DMS114 treated with DMSO at 0.1 percent for 48 hours (cell line): ENCODE results near the gene POLQ.
"Not testable (repeated sequence)": the region's sequence is repeated elsewhere in the genome, so short reads cannot be mapped to it uniquely, and the experiment has no call there.

ENCODE experiments used
- DNase-seq: peaks from one replicate; lab custom pipeline; 2025; ENCODE audit not compliant: unreplicated experiment; lab: John Stamatoyannopoulos, UW

Gene POLQ

DNA sequence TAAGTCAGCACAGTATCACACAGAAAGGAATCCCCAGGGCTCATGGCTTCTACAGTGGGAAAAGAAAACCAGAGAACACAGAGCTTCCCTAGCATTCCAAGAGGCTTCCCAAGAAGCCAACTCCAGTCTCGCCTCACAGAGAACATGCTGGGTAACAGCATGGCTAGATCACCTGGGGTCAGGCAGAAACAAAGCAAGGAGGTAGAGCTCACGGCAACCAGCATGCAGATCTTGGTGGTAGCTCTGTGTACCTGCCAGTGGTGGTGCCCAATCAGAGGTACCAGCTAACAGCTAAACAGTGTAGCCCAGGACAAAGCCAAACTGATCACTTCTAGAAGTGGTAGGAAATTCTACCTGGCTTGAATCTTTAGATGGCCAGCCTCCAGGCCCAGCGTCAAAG lies 31.3 kb downstream of the POLQ start:
- no peak for DNase-seq

GRCh38 chr3:121508389-121508788 lies 37.4 kb downstream of the POLQ start:
- DNase-seq: no peak

DNA sequence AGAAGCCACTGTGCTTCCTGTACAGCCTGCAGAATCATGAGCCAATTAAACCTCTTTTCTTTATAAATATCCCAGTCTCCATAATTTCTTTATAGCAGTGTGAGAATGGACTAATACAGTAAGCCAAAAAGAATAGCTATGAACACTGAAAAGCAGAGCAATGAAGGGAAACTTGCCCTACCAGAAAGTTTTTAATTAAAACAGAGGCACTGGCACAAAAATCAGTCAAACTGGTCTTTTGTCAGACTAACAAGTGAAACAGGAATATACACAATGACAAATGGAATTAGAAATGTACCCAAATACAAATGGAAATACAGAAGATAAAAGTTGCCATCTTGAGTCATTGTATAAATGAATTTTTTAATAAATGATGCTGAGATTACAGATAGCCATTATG lies 40.5 kb downstream of the POLQ start:
- DNase-seq: no peak

DNA sequence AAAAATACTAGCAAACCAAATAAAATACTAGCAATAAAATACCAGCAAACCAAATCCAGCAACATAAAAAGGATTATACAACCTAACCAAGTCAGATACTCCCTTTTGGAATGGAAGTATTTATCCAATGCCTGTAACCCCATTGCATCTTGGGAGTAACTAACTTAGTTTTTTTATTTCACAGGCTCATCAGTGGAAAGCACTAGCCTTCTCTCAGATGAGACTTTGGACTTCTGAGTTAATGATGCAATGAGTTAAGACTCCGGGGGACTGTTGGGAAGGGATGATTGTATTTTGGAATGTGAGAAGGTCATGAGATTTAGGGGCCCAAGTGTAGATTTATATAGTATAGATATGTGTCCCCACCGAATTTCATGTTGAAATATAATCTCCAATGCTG lies 41.2 kb downstream of the POLQ start:
- DNase-seq: no peak

DNA sequence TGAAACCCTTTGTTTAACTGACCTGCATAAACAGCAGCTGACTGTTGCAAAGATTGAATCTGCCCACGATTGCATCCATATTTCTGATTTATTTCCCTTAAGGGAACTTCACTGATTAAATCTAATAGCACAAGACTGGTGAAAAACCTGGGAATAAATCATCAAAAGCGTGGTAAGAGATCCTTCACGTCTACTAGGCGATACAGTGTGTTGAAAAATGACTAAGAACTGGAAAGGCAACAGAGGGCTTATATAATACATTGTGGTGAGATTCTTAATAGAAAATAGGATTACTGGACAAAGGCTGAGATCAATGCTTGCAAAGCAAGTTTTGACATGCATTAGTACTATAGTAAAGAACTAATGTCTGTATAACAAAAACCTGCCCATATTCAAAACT lies 49.0 kb downstream of the POLQ start:
- DNase-seq: no peak

DNA sequence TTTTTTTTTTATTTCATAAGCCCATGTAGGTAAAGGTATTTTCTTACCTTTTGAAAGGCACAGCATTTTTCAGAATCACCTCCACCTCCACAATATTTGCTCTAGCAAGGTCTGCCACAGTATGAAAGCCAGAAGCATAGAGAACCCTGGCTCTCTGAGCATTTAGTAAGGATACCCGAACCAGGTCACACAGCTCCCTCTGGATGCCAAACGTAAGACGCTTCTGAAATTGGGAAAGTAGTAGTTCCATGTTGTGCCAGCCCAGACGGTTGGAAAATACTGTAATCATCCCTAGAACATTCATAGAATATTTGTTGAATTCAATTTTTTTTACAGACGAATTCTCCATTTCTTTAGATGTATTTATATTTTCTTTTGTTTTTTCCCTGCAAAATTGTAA lies 52.4 kb downstream of the POLQ start:
- no peak for DNase-seq

GRCh38 chr3:121491683-121492320 lies 54.0 kb downstream of the POLQ start:
- no peak for DNase-seq

DNA sequence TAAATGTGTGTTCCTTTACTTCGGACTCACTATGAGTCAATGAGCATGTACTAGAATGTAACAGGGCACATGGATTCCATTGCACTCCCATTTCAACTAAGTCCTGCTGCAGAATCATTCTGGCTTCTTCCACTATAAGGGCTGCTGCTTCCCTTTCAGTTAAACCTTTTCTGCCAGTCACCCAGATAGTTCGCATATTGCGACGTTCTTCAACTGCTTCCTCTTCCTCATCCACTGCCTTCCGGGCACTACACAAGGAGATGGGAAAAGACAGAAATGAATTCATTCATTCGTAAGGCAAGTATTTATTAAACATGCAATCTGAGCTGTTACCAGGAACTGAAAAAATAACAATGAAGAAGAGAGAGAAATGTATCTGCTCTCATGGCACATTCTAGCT lies 55.6 kb downstream of the POLQ start:
- DNase-seq: no peak

GRCh38 chr3:121488628-121489027 lies 57.2 kb downstream of the POLQ start:
- no peak for DNase-seq

DNA sequence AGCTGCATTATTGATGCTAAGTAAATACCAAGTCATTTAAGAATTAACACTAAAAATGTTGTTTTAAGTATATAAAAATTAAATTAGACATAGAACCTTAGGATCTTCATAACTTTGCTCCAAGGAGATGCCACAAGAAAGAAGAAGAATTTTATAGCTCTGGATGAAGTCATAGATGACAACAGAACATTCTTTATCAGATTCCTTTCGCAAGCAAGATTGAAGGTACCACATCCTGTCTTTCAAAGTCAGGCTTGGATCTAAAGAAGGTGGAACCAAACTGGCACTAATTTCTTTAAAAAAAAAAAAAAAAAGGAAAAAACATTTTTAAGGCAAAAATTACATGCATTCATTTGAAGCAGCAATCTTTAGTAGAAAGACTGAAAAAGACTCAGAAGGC lies 62.5 kb downstream of the POLQ start:
- DNase-seq: no peak

DNA sequence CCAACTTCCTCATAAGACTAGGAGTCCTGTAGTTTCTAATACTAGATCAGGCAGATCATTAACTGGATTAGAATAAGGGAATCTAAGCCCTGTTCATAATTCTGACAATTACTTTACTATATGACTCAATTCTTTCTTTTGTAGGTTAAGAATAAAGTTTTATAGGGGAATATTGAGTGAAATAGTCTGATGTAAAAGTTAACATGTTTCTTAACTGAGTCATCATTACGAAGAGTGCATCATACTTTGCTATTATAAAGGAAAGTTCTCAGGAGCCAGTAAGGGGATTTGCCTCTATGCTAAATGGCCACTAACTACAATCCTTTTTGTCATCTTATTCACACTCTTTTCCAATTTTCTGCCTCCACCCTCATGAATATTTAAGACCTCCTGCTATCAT lies 63.1 kb downstream of the POLQ start:
- DNase-seq: no peak

DNA sequence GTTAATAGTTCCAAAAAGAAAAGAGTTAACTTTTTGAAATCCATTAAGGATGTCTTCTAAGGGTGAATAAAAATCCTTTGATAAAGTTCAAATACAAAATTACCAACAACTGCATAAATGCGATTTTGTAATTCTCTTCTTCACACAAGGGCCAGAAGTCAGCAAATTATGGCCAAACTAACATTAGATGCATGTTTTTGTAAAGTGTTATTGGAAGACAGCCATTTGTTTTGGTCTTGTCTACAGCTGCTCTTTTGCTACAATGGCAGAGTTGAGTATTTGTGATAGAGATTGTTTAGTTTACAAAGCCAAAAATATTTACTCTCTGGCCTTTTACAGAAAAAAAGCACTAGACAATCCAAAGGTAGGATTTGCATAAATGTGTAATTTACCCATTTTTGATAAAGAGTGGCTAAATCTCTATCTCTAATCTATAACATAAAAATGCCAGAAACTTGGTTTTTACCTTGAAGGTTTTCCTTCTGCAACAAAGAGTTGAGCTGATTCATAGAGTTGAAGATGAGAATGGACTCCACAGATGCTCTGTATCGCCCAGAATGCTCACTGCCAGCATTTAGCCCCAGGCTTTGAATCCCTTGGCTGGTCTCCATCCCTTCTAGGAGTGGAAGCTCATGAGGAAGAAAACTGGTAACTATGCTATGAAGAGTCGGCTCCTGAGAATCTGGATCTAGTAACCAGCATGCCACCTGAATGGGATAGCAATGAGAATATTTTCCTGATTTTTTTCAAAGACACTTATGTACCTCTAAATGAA lies 64.5 kb downstream of the POLQ start:
- DNase-seq: no peak

GRCh38 chr3:121477589-121477988 lies 68.2 kb downstream of the POLQ start:
- no peak for DNase-seq

- no peak for DNase-seq
Measured at GRCh38 chr3:121473001-121473400, 72.8 kb downstream of the POLQ start.

- no peak for DNase-seq
Measured at GRCh38 chr3:121467085-121467484, 78.7 kb downstream of the POLQ start.

GRCh38 chr3:121463745-121464144 lies 82.0 kb downstream of the POLQ start:
- no peak for DNase-seq

DNA sequence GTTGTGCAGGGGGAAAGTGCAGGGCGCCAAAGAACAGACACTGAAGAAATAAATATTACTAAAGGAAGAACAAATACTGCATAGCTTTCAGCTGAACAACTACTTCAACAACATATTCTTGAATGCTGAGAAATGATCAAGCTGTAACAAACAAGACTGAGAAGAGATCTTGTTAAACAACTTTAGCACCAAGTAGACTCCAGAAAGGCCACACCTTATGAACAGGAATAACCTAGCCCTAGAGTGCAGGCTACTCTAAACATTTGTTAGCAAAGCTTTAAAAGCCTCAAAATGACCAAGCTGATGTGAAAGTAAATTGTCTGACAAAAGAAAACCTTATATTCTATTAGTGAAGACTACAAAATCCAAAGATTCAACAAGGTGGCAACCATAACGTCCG lies 83.2 kb downstream of the POLQ start:
- DNase-seq: no peak

DNA sequence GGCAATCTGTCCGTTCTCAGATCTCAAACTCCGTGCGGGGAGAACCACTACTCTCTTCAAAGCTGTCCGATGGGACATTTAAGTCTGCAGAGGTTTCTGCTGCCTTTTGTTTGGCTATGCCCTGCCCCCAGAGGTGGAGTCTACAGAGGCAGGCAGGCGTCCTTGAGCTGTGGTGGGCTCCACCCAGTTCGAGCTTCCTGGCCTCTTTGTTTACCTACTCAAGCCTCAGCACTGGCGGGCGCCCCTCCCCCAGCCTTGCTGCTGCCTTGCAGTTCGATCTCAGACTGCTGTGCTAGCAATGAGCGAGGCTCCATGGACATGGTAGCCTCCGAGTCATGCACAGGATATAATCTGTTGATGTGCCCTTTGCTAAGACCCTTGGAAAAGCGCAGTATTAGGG lies 94.0 kb downstream of the POLQ start:
- DNase-seq: not testable (repeated sequence)

DNA sequence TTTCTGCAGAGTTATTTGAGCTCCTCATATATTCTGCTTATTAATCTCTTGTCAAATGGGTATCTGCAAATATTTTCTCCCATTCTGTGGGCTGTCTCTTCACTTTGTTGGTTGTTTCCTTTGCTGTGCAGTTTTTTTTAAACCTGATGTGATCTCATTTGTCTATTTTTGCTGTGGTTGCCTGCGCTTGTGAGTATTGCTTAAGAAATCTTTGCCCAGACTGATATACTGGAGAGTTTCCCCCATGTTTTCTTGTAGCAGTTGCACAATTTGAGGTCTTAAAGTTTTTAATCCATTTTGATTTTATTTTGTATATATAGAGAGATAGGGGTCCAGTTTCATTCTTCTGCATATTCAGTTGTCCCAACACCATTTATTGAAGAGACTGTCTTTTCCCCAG lies 102.3 kb downstream of the POLQ start:
- no peak for DNase-seq

GRCh38 chr3:121436641-121437040 lies 109.1 kb downstream of the POLQ start:
- no peak for DNase-seq

DNA sequence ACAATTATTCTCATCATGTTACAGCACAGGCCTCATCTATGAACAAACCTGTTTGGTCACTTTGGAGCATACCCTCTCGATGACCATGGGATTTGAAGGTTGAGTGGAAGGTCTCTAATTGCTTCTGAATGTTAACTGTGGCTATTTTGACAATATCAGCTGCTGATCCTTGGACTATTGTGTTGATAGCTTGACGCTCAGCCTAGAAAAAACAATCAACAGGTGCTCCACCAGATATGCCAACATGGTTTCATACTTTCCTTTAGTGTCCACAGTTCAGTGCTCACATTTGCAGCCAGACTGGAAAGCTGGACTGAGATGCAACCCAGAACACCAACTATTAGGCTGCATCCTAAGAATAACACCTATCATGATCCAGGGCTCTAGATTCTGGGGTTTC lies 109.7 kb downstream of the POLQ start:
- no peak for DNase-seq

DNA sequence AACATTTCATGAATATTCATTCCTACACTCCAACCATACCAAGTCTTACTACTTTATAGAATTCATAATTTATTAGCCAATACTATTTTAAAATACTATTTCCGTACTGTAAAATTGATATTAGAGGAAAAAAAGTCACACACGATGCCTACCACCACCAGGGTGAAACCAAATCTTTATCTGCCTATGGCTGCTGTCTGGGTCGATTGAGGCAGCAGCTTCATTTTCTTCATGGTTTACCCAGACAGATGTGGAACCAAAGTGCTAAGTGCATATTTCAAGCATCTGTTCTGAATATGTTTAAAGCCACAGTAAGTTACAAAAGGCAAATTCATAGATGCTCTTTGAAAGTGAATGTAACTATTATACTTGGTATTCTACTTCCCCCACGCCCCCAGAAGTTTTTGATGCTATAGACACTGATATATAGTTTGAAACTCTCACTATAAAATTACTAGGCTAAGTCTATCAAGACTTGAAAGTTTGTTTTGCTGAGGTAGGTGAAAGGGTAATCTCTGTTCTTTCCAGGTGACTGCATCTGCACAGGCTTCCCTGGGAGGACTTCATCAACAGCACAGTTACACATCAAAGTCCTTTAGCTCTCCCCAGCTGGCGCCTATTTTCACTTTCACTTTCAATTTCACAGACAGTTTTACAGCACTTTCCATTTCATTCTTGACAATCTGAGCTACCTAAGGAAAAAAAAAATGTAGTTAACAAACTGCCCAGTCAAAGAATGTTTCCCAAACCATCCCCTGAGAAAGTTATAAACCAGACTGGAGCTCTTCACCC lies 113.9 kb downstream of the POLQ start:
- no peak for DNase-seq
